Activated CD4-positive, alpha-beta T cell treated with anti-CD3 and anti-CD28 coated beads, Interleukin-2, amount 10 ng/mL, durations not matched to agents 24 days and 14 days (primary cell): ENCODE data around the gene PPP2R5C. TPM values are rescaled to one million over a fixed set of nuclear protein-coding genes. Genes with fewer than 3 reads are reported as not detected.

Source experiments
- DNase-seq: peaks from one replicate; pipeline ENCODE4 v3.0.0; 2022
- H3K27ac Mint-ChIP-seq: one replicate; pipeline ENCODE4 v1.8.0; 2022; ENCODE audit warnings: mild to moderate bottlenecking, mixed read lengths
- H3K27me3 Mint-ChIP-seq: one replicate; pipeline ENCODE4 v1.8.0; 2022; ENCODE audit warnings: mixed read lengths
- H3K36me3 Mint-ChIP-seq: one replicate; pipeline ENCODE4 v1.8.0; 2022; ENCODE audit warnings: low read depth, mild to moderate bottlenecking, mixed read lengths
- H3K4me1 Mint-ChIP-seq: one replicate; pipeline ENCODE4 v1.8.0; 2021; ENCODE audit warnings: mixed read lengths
- H3K4me3 Mint-ChIP-seq: one replicate; pipeline ENCODE4 v1.8.0; 2022; ENCODE audit warnings: mild to moderate bottlenecking, moderate library complexity, mixed read lengths
- H3K9me3 Mint-ChIP-seq: one replicate; pipeline ENCODE4 v1.8.0; 2021; ENCODE audit warnings: mixed read lengths
- intact Hi-C: fragments of 100-400 bp; cut with micrococcal nuclease; formaldehyde crosslinking; loops from one replicate; pipeline ENCODE4 v1.15.1; 2023
- total RNA-seq: library from RNA; stranded (reverse); gene quantifications from 2 replicates; pipeline ENCODE4 v1.2.3, GENCODE V29; 2022

Gene PPP2R5C
- total RNA-seq, 1 donor from 2014 or later, result 181 TPM

DNA sequence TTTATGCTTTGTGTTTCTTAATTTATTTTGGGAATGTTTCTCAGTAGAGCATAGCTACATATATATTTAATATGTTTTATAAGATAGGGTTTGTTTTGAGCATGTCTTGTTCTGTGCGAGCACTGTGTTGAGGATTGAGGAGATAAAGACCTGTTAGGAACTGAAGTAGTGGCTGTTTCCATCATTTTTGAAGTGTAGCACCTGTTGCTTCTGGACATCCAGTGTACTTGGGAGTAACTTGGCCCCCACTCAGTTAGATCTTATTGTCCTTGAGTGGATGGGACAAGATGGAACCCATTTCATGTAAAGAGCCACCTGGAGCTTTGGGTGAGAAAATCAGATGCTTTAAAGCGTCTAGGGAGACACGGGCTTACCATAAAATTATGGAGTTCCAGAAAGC is 8.7 kb downstream of the PPP2R5C start:
- H3K4me3 Mint-ChIP-seq, result no peak overlapping the region
- DNase-seq, result peak; percentile 51
- no peak overlapping the region for H3K27ac Mint-ChIP-seq
- peaks cover 18% of the 10 kb centered on the region for H3K36me3 Mint-ChIP-seq
- H3K4me1 Mint-ChIP-seq, result peaks cover 22% of the 10 kb centered on the region
- intact Hi-C loops, result loop anchor here (2.0 to 5.0 kb wide), 3 partner anchors 63 to 107 kb away; no protein-coding TSS in a partner anchor
- no peaks in the 10 kb centered on the region for H3K9me3 Mint-ChIP-seq
- H3K27me3 Mint-ChIP-seq, result no peaks in the 10 kb centered on the region

DNA sequence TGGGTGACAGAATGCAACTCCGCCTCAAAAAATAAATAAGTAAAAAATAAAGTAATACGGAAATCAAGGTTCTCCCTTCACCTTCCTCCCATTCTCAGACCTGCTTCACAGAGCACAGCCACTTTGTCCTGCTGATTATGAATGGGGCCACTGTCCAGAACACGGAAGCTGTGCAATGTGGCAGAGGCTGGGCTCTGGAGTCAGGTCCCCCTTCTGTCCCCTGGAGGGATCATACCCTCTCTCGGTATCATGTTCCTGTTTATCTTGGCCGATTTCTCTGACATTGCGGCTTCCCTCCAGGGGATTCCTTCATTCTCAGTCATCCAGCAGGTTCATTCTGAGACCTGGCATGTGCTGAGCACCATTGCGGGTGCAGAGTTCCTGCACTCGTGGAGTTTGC is 11.3 kb downstream of the PPP2R5C start:
- Mint-ChIP-seq H3K4me3 (no peak overlapping the region), H3K27me3 (no peaks in the 10 kb centered on the region), H3K27ac (no peak overlapping the region), H3K4me1 (peaks cover 16% of the 10 kb centered on the region), H3K9me3 (no peaks in the 10 kb centered on the region), H3K36me3 (peaks cover 4% of the 10 kb centered on the region)
- DNase-seq, result no peak
- intact Hi-C loops, result loop anchor here (5.0 kb wide), 1 partner anchor 105 kb away; no protein-coding TSS in a partner anchor

- H3K4me1 Mint-ChIP-seq, result peaks cover 21% of the 10 kb centered on the region
- H3K36me3 Mint-ChIP-seq, result no peaks in the 10 kb centered on the region
- intact Hi-C loops, result loop anchor here (5.0 kb wide), 1 partner anchor 104 kb away; no protein-coding TSS in a partner anchor
- DNase-seq, result no peak
- H3K9me3 Mint-ChIP-seq, result no peaks in the 10 kb centered on the region
- H3K27me3 Mint-ChIP-seq, result no peaks in the 10 kb centered on the region
- H3K4me3 Mint-ChIP-seq, result no peak overlapping the region
- no peak overlapping the region for H3K27ac Mint-ChIP-seq
Measured at GRCh38 chr14:101773378-101773777, 11.9 kb downstream of the PPP2R5C start.

DNA sequence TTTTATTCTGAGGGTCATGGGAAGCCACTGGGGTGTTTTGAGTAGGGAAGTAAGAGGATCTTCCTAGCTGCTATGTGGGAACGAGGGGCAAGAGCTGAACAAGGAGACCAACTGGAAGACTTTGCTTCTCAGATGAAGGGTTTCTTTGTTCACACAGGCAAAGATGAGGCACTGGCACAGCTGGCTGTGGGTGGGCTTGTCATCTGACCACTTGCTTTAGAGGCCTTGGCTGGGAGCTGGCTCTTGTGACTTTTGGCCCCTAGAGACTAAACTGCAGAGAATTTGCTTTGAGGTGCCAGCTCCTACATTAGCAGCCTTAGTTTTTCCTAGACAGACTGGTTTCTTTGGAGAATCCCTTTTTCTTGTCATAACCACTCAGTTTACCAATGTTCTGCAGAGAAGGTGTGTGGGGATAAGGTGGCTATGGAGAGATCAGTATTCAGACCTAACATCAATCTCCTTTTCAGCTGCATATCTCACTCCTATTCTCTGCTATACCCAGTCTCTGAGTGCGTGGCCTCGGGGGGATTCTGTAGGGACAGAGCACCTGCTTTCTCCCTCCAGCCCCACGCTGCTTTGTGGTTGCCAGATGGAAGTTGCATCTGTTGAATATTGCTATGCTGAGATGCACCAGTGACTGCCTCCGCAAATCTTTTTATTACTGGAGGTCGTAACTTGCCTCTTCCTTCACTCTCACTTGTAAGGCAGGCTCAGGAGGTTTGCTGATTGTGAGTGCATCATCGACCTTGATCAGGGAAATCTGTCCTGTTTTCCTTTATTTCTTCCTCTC is 12.7 kb downstream of the PPP2R5C start:
- intact Hi-C loops, result loop anchor here (5.0 kb wide), 1 partner anchor 103 kb away; no protein-coding TSS in a partner anchor
- Mint-ChIP-seq H3K27me3 (peaks cover 2% of the 10 kb centered on the region), H3K27ac (no peak overlapping the region), H3K9me3 (no peaks in the 10 kb centered on the region), H3K36me3 (no peaks in the 10 kb centered on the region), H3K4me3 (no peak overlapping the region), H3K4me1 (peaks cover 22% of the 10 kb centered on the region)
- DNase-seq, result no peak

DNA sequence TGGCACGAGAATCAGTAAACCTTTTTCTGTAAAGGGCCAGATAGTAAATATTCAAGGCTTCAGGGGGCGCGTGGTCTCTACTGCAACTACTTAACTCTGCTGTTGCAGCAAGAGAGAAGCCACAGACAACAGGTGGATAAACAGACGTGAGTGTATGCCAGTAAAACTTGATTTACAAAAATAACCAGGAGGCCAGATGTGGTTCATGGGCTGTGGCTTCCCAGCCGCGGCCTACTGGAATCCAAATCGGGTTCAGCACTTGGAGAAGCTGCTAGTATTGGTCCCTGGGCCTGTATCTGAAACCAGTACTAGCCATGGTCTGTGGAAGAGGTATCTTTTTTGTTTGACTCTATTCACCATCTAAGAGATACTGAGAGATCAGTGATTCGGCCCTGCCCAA is 13.3 kb downstream of the PPP2R5C start:
- peaks cover 22% of the 10 kb centered on the region for H3K4me1 Mint-ChIP-seq
- DNase-seq, result no peak

GRCh38 chr14:101775826-101776225 is 14.3 kb downstream of the PPP2R5C start:
- H3K27ac Mint-ChIP-seq, result no peak overlapping the region

More for the DNA sequence above, 13.3 kb downstream of the PPP2R5C start:
- peaks cover 8% of the 10 kb centered on the region for H3K27me3 Mint-ChIP-seq
- no peak overlapping the region for H3K27ac Mint-ChIP-seq
- intact Hi-C loops, result loop anchor here (5.0 kb wide), 1 partner anchor 102 kb away; no protein-coding TSS in a partner anchor
- H3K9me3 Mint-ChIP-seq, result no peaks in the 10 kb centered on the region
- no peak overlapping the region for H3K4me3 Mint-ChIP-seq
- no peaks in the 10 kb centered on the region for H3K36me3 Mint-ChIP-seq

DNA sequence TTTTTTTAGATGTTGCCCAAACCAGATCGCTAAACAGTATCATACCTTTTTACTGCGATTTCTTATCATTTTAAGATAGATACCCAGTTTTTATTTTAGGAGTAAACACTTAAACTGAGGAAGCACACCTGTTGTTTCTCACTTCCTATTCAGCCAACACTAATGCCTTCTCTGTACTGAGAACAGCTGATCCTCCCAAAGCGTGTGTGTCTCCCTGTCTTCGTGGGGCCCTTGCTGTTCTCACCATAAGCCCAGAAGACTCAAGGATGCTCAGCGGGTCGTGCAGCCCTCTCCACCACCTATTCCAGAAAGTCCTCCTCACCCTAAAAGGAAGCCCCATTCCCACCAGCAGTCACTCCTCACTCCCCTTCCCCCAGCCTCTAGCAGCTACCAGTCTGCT is 14.8 kb downstream of the PPP2R5C start:
- Mint-ChIP-seq H3K4me3 (no peak overlapping the region), H3K4me1 (peaks cover 26% of the 10 kb centered on the region), H3K9me3 (no peaks in the 10 kb centered on the region), H3K27me3 (peaks cover 15% of the 10 kb centered on the region), H3K27ac (no peak overlapping the region), H3K36me3 (no peaks in the 10 kb centered on the region)
- intact Hi-C loops, result no loop called here
- DNase-seq, result no peak

More at GRCh38 chr14:101775826-101776225, 14.3 kb downstream of the PPP2R5C start:
- peaks cover 15% of the 10 kb centered on the region for H3K27me3 Mint-ChIP-seq
- no peaks in the 10 kb centered on the region for H3K9me3 Mint-ChIP-seq
- H3K4me3 Mint-ChIP-seq, result no peak overlapping the region
- intact Hi-C loops, result no loop called here
- DNase-seq, result no peak
- H3K4me1 Mint-ChIP-seq, result peaks cover 27% of the 10 kb centered on the region
- no peaks in the 10 kb centered on the region for H3K36me3 Mint-ChIP-seq

DNA sequence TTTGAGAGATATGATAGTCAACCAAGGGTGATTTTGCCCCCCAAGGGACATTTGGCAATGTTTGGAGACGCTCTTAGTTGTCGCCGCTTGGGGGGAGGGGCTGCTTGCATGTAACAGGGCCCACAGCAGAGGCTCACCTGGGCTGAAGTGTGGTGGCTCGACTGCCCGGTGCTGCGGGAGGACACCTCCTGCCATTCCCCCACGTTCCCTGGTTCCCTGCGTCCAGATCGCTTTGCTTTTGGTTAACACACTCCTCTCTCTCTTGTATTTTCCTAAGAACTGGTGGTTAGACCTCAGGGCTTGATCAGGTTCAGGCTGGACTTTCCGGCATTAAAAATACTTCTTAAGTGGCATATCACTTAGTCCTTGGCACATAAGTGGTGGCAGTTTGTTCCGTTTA is 18.9 kb downstream of the PPP2R5C start:
- intact Hi-C loops, result no loop called here
- DNase-seq, result peak; percentile 53

DNA sequence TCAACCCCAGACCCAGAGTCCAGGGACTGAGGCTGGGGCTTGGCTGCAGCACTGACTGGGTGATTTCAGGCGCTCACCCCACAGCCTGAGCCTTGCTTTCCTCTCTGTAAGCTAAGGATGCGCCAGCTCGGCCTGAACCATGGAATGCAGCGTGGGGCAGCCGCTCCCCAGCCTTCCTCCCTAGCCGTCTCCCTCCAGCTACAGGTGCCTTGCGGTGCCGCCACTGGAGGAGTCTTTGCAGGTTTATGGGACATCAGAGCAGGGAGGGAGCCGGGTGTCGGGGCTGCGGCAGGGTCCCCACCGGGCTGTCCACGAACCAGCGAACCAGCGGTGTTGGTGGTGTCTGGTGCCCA is 19.4 kb downstream of the PPP2R5C start:
- H3K4me3 Mint-ChIP-seq, result peak overlapping the region; percentile 77
- H3K27ac Mint-ChIP-seq, result peak overlapping the region; percentile 36
- H3K4me1 Mint-ChIP-seq, result peaks cover 17% of the 10 kb centered on the region
- H3K36me3 Mint-ChIP-seq, result peaks cover 2% of the 10 kb centered on the region
- DNase-seq, result no peak
- peaks cover 15% of the 10 kb centered on the region for H3K27me3 Mint-ChIP-seq
- H3K9me3 Mint-ChIP-seq, result no peaks in the 10 kb centered on the region
- intact Hi-C loops, result no loop called here

More for the DNA sequence above, 18.9 kb downstream of the PPP2R5C start:
- H3K9me3 Mint-ChIP-seq, result no peaks in the 10 kb centered on the region
- H3K27me3 Mint-ChIP-seq, result peaks cover 15% of the 10 kb centered on the region
- H3K4me1 Mint-ChIP-seq, result peaks cover 17% of the 10 kb centered on the region
- no peak overlapping the region for H3K27ac Mint-ChIP-seq
- peaks cover under 1% of the 10 kb centered on the region for H3K36me3 Mint-ChIP-seq
- peak overlapping the region; percentile 77 for H3K4me3 Mint-ChIP-seq

- H3K27ac Mint-ChIP-seq, result peak overlapping the region; percentile 53
Measured at GRCh38 chr14:101781240-101782061, 19.9 kb downstream of the PPP2R5C start.

DNA sequence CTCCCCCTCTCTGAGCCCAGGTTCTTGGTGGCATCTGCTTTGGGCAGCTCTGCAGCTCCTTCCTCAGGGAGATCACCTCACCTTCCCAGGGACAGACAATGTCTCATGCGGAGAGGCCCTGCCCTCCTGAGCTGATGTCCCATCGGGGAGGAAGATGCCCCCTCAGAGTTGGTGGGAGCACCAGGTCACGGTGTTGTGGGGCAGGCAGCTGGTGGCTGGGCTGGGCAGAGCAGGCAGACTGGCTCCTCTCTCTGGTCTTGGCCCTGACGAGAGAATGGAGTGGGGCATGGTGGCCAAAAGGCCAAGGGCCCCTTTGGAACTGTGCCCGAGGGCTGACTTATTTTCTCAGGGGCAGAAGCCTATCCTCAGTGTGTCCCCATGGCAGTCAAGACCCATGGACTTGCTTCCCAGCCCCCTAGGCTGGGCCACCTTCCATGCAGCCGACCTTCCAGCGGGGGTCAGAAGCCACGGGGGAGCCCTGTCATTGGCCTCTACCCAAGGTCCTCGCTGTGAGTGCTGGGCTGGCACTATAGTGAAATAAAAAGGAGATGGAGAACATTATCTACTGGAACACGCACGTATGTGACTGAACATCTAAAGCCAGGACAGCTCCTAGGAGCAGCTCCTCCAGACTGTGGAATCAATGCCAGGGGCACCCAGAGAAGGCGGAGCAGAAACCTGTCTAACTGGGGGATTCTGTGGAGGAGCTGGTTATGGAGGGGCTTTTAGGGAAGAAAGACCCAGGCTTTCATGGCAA is 21.9 kb downstream of the PPP2R5C start:
- Mint-ChIP-seq H3K4me3 (peak overlapping the region; percentile 62), H3K36me3 (peaks cover 4% of the 10 kb centered on the region), H3K9me3 (no peaks in the 10 kb centered on the region), H3K27ac (peak overlapping the region; percentile 60), H3K4me1 (peaks cover 9% of the 10 kb centered on the region), H3K27me3 (peaks cover 15% of the 10 kb centered on the region)
- intact Hi-C loops, result no loop called here
- DNase-seq, result no peak

More at GRCh38 chr14:101781240-101782061, 19.9 kb downstream of the PPP2R5C start:
- H3K4me3 Mint-ChIP-seq, result peak overlapping the region; percentile 77
- no peaks in the 10 kb centered on the region for H3K9me3 Mint-ChIP-seq
- H3K27me3 Mint-ChIP-seq, result peaks cover 15% of the 10 kb centered on the region
- intact Hi-C loops, result no loop called here
- peaks cover 2% of the 10 kb centered on the region for H3K36me3 Mint-ChIP-seq
- H3K4me1 Mint-ChIP-seq, result peaks cover 16% of the 10 kb centered on the region
- peak; percentile 81 for DNase-seq

GRCh38 chr14:101784631-101785030 is 23.1 kb downstream of the PPP2R5C start:
- no peak overlapping the region for H3K4me3 Mint-ChIP-seq
- peaks cover 8% of the 10 kb centered on the region for H3K4me1 Mint-ChIP-seq
- H3K27me3 Mint-ChIP-seq, result peaks cover 9% of the 10 kb centered on the region
- intact Hi-C loops, result no loop called here
- no peaks in the 10 kb centered on the region for H3K9me3 Mint-ChIP-seq
- H3K27ac Mint-ChIP-seq, result no peak overlapping the region
- no peak for DNase-seq
- peaks cover 4% of the 10 kb centered on the region for H3K36me3 Mint-ChIP-seq

DNA sequence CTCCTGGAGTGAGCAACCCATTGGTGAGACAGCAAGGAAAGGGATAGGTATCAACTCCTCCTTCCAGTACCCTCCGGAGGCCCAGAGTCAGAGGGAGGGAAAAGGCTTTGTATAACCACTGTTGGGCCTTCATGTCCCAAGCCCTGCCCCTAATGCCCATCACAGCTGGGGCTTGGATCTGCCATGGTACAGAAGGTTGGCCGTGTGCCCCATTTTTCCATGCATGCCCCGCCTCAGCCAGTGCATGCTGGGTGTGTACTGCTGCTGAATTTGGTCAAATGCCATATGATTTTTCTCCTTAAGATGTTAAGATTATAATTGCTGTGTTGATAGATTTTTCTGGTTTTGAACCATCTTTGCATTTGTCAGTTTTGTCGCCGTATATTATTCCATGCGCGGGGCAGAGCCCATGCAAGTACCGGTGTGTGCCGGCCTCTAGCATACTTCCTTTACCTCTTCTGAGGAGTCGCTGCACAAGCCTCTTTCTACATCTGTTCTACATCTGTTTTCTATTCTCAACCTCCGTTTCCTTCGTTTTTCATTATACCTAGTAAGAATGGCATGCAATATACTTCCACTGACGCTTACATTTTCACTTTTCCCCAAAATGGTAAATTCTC is 26.6 kb downstream of the PPP2R5C start:
- H3K4me1 Mint-ChIP-seq, result peaks cover 18% of the 10 kb centered on the region
- intact Hi-C loops, result no loop called here
- H3K9me3 Mint-ChIP-seq, result no peaks in the 10 kb centered on the region
- peaks cover 6% of the 10 kb centered on the region for H3K36me3 Mint-ChIP-seq
- no peak for DNase-seq
- H3K27ac Mint-ChIP-seq, result no peak overlapping the region
- H3K27me3 Mint-ChIP-seq, result no peaks in the 10 kb centered on the region
- no peak overlapping the region for H3K4me3 Mint-ChIP-seq
